Tibial nerve (tissue), 4 donors: ENCODE measurements around the gene PEX26. TPM values are rescaled to one million over a fixed set of nuclear protein-coding genes. Genes with fewer than 3 reads are reported as not detected.

Experiments
- DNase-seq, 2 donors: peaks; one replicate each; pipeline ENCODE4 v3.0.0-alpha.2; 2019; ENCODE audit warnings: low spot score in 2 of 2
- H3K27ac ChIP-seq, 4 donors: fragments of 200-600 bp; sonication (generic) in 3 of 4; one replicate each; pipeline ENCODE4 v1.5.1; 2017 to 2019; ENCODE audit warnings: mild to moderate bottlenecking in 1 of 4
- H3K27me3 ChIP-seq, 2 donors: fragments of 200-600 bp; sonication (generic) in 1 of 2; one replicate each; pipeline versions ENCODE4 v1.5.1 to v1.6.0; 2017 to 2019
- H3K36me3 ChIP-seq, 3 donors: fragments of 200-600 bp; sonication (generic); one replicate each; pipeline ENCODE4 v1.5.1; 2018 to 2019
- H3K4me1 ChIP-seq, 4 donors: fragments of 200-600 bp; sonication (generic) in 3 of 4; one replicate each; pipeline ENCODE4 v1.5.1; 2017 to 2019
- H3K4me3 ChIP-seq, 4 donors: fragments of 200-600 bp; sonication (generic) in 3 of 4; one replicate each; pipeline ENCODE4 v1.5.1; 2017 to 2019; ENCODE audit warnings: mild to moderate bottlenecking in 1 of 4, moderate library complexity in 1 of 4
- H3K9me3 ChIP-seq, 4 donors: fragments of 200-600 bp; sonication (generic) in 3 of 4; one replicate each; pipeline ENCODE4 v1.5.1; 2017 to 2019
- EP300 ChIP-seq, 2 donors: sonication (generic); formaldehyde crosslinking; IDR thresholded peaks; one replicate each; pipeline ENCODE4 v1.6.1; 2017; ENCODE audit warnings: antibody characterized with exemption in 2 of 2, mild to moderate bottlenecking in 1 of 2
- POLR2A ChIP-seq, 2 donors: fragments of 450-650 bp; IDR thresholded peaks; one replicate each; pipeline ENCODE4 v1.6.1; 2017; ENCODE audit warnings: antibody characterized with exemption in 2 of 2, mild to moderate bottlenecking in 2 of 2, moderate library complexity in 2 of 2
- WGBS, 2 donors: methylation state at CpG; one replicate each; pipeline ENCODE4 v1.1.5; 2018; 5-methylcytosine and 5-hydroxymethylcytosine counted together
- total RNA-seq, 4 donors: library from RNA; depleted of rRNA; stranded (reverse); fragments of >200 nt; gene quantifications; one replicate each; pipeline ENCODE4 v1.1.0, GENCODE V29; 2016
- TF ChIP-seq, protein P1 (sequence below), 5 experiments: fragments of 200-600 bp in 3 of 5; fragments of 450-650 bp in 2 of 5; sonication (generic) in 3 of 5; IDR thresholded peaks; one replicate each; pipeline ENCODE4 v1.5.1; 2016 to 2019; ENCODE audit warnings: antibody characterized with exemption in 5 of 5, mild to moderate bottlenecking in 3 of 5, moderate library complexity in 2 of 5

PEX26 gene
- total RNA-seq, 4 donors from 2014 or later: 15.3 to 36.3 (median 29.4) TPM

DNA sequence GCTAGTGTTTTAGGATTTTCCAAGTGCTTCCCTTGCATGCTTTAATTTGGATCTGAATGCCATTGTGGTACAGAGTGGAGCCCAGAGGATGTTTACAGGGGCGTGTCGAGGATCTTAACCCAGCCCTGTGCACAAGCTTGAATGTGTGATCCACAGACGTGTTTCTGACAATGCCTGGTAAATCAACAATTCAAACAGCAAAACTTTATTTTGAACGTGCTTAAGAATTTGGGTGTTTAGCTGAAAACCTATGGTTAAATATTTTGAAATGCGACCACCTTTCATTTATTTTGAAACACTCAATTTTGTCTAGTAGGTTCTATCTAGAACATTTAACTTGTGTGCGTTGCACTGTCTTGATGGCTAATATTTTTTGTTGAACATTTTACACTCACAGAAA, 34.6 kb downstream of the PEX26 start:
- Histone ChIP-seq H3K27me3 (peaks cover 0 to 33% of the 10 kb centered on the region in 2 donors), H3K9me3 (no peaks in the 10 kb centered on the region), H3K4me1 (peaks cover 0 to 23% (median 16%) of the 10 kb centered on the region in 4 donors), H3K27ac (no peak overlapping the region), H3K4me3 (no peak overlapping the region), H3K36me3 (no peaks in the 10 kb centered on the region)
- 63 to 67% methylated on average over 6 of the region's 6 CpGs for WGBS, 2 donors
- no peak for DNase-seq
- TF ChIP-seq POLR2A (IDR thresholded peaks at IDR 0.05) (no peak), EP300 (IDR thresholded peaks at IDR 0.05) (no peak)
- TF ChIP-seq, protein P1, sequence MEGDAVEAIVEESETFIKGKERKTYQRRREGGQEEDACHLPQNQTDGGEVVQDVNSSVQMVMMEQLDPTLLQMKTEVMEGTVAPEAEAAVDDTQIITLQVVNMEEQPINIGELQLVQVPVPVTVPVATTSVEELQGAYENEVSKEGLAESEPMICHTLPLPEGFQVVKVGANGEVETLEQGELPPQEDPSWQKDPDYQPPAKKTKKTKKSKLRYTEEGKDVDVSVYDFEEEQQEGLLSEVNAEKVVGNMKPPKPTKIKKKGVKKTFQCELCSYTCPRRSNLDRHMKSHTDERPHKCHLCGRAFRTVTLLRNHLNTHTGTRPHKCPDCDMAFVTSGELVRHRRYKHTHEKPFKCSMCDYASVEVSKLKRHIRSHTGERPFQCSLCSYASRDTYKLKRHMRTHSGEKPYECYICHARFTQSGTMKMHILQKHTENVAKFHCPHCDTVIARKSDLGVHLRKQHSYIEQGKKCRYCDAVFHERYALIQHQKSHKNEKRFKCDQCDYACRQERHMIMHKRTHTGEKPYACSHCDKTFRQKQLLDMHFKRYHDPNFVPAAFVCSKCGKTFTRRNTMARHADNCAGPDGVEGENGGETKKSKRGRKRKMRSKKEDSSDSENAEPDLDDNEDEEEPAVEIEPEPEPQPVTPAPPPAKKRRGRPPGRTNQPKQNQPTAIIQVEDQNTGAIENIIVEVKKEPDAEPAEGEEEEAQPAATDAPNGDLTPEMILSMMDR (IDR thresholded peaks at IDR 0.05): no peak

GRCh38 chr22:18113680-18114394, 36.0 kb downstream of the PEX26 start:
- DNase-seq: no peak
- no peak for TF ChIP-seq EP300 (IDR thresholded peaks at IDR 0.05)
- no peak for TF ChIP-seq POLR2A (IDR thresholded peaks at IDR 0.05)
- TF ChIP-seq, protein P1 (IDR thresholded peaks at IDR 0.05): no peak
- no peaks in the 10 kb centered on the region for H3K9me3 ChIP-seq
- no peak overlapping the region for H3K4me3 ChIP-seq
- H3K27ac ChIP-seq: no peak overlapping the region
- peaks cover 0 to 24% of the 10 kb centered on the region in 2 donors for H3K27me3 ChIP-seq
- 77 to 84% methylated on average over 11 of the region's 11 CpGs for WGBS, 2 donors
- no peaks in the 10 kb centered on the region for H3K36me3 ChIP-seq
- peaks cover 0 to 23% (median 16%) of the 10 kb centered on the region in 4 donors for H3K4me1 ChIP-seq

DNA sequence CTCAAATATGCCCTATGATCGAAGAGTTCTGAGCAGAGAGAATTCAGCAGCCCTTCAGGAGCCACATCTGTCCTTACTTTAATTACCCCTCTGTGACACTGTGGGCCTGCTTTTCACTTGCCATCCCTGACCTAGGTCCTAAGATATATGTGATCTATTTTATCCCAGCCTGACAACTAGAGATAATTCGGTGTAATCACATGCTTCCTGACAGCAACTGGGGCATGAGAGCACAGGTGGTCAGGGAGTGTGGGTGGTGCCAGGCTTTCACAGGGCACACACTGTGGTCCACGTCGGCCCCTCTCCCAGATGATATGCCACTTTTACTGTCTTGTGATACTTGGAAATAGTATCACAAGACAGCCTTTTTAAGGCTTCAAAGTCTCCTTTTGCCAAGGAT, 36.7 kb downstream of the PEX26 start:
- DNase-seq: no peak

DNA sequence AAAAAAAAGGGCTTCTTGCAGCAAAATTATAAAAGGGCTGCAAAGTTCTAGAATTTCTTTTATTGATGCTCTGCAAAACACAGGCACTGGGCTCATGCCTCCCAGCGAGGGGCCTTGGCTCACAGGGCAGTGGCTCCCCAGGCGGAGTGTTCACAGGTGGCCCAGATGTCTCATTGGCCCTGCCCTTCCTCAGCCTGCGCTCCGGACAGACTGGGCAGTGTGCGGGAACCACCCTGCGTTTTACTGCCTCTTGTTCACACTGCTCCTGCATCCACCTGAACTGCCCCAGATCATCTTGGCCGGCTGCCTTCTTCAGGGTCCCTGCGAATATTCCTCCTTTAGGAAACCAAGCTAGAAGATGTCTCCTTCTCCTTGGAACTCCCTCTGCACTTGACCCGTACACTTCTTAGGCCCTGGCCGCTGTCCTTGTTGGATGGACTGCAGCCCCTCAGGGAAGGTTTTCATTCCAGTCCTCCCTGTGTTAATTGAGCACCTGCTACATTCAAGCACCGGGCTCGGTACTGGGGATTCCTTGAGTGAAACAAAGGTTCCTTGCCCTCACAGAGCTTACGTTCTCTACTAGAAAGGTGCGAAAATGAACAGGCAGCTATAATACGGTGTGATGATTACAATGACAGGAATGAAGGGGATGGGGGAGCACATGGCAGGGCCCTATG, 37.3 kb downstream of the PEX26 start:
- peaks cover 0 to 16% of the 10 kb centered on the region in 2 donors for H3K27me3 ChIP-seq
- no peak overlapping the region for H3K4me3 ChIP-seq
- no peaks in the 10 kb centered on the region for H3K9me3 ChIP-seq
- no peak for DNase-seq
- peaks cover 0 to 18% (median 13%) of the 10 kb centered on the region in 4 donors for H3K4me1 ChIP-seq
- WGBS, 2 donors: 94% methylated on average over 15 of the region's 15 CpGs
- no peaks in the 10 kb centered on the region for H3K36me3 ChIP-seq
- TF ChIP-seq, protein P1 (IDR thresholded peaks at IDR 0.05): no peak
- TF ChIP-seq EP300 (IDR thresholded peaks at IDR 0.05): no peak
- no peak for TF ChIP-seq POLR2A (IDR thresholded peaks at IDR 0.05)
- no peak overlapping the region for H3K27ac ChIP-seq

More for the DNA sequence above, 36.7 kb downstream of the PEX26 start:
- Histone ChIP-seq H3K36me3 (no peaks in the 10 kb centered on the region), H3K9me3 (no peaks in the 10 kb centered on the region), H3K4me3 (no peak overlapping the region), H3K27me3 (peaks cover 0 to 22% of the 10 kb centered on the region in 2 donors), H3K4me1 (peaks cover 0 to 23% (median 16%) of the 10 kb centered on the region in 4 donors), H3K27ac (no peak overlapping the region)
- no peak for TF ChIP-seq POLR2A (IDR thresholded peaks at IDR 0.05)
- TF ChIP-seq, protein P1 (IDR thresholded peaks at IDR 0.05): no peak
- TF ChIP-seq EP300 (IDR thresholded peaks at IDR 0.05): no peak
- WGBS, 2 donors: 60 to 61% methylated on average over 4 of the region's 4 CpGs

GRCh38 chr22:18115906-18116371, 38.1 kb downstream of the PEX26 start:
- no peak for DNase-seq
- no peak overlapping the region for H3K4me3 ChIP-seq
- H3K36me3 ChIP-seq: no peaks in the 10 kb centered on the region
- peaks cover 0 to 10% (median 4%) of the 10 kb centered on the region in 4 donors for H3K4me1 ChIP-seq
- H3K27ac ChIP-seq: no peak overlapping the region
- 58 to 61% methylated on average over 7 to 8 of the region's 8 CpGs for whole genome bisulfite sequencing, 2 donors
- TF ChIP-seq, protein P1 (IDR thresholded peaks at IDR 0.05): no peak
- TF ChIP-seq POLR2A (IDR thresholded peaks at IDR 0.05) (no peak), EP300 (IDR thresholded peaks at IDR 0.05) (no peak)
- H3K9me3 ChIP-seq: no peaks in the 10 kb centered on the region
- H3K27me3 ChIP-seq: peaks cover 0 to 8% of the 10 kb centered on the region in 2 donors
